Measurements from ENCODE around the gene NOLC1. TPM values are rescaled to one million over a fixed set of nuclear protein-coding genes. Genes with fewer than 3 reads are reported as not detected.

The NOLC1 gene
- total and polyA plus RNA-seq, 2 of the 13 experiments (the other 11 are each of a cell fraction or from before 2014, with no cell fraction given), result 50.6 to 81.0 TPM

DNA sequence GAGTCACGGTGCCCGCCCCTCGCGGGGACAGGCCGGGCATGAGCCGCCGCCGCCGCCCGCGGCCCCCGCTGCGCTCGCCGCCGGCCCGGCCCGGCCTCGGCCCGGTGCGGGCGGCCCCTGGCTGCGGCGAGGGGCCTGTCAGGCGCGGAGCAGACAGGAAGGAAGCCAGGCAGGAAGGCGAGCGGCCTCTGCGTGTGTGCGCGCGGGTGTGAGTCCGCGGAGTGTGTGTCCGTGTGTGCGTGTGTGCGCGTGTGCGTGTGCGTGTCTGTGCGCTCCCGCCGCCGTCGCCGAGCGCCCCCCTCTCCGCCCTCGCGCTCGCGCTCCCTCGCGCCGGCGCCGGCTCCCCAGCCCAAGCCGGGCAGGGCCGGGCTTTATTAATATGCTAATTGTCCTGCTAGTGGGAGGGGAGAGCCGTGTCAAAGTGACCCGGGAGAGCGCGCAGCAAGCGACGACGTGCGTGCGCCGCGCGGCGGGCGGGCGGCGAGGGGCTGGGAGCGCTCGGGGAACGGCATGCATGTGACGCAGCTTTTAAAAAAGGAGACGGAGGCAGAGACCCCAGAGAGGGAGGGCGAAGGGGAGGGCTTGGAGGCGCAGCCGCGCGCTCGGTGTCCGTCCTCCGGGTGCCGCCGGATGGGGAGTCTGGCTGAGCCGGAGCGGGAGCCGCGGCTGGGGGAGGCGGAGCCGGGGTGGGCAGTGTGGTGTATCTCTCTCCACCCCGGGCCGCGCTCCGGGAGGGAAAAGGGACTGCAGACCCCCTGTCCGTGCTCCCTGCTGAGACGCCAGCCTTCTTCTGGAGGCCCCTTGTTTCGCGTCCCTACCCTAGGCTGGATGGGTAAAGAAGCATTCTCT lies 31.8 kb upstream of the NOLC1 start, which contains the start of gene LDB1 (continued):
- TF ChIP-seq ZNF484 (CRISPR knock-in tag; IDR thresholded peaks at IDR 0.05; ENCODE audit: borderline replicate concordance, low read depth) (no peak), CBX5 (CRISPR knock-in tag; IDR thresholded peaks at IDR 0.05; ENCODE audit: borderline replicate concordance) (peak; percentile 33; the same call in 1 of the 2 replicates), CREM (IDR thresholded peaks at IDR 0.05) (no peak), CREM (CRISPR knock-in tag; IDR thresholded peaks at IDR 0.05) (no peak), GTF3A (CRISPR knock-in tag; conservative IDR thresholded peaks at IDR 0.05) (no peak), SOX6 (IDR thresholded peaks at IDR 0.05) (no peak), SOX6 (CRISPR knock-in tag; IDR thresholded peaks at IDR 0.05) (peak; percentile 40; the same call in 1 of the 2 replicates), MEIS1 (CRISPR knock-in tag; IDR thresholded peaks at IDR 0.05; ENCODE audit: borderline replicate concordance) (peak; percentile 5; the same call in 1 of the 2 replicates), NR1H2 (CRISPR knock-in tag; IDR thresholded peaks at IDR 0.05; ENCODE audit: borderline replicate concordance, low read depth) (no peak), ZNF772 (CRISPR knock-in tag; IDR thresholded peaks at IDR 0.05) (no peak; the same call in 1 of the 2 replicates), ZNF383 (CRISPR knock-in tag; IDR thresholded peaks at IDR 0.05; ENCODE audit: borderline replicate concordance) (no peak), LCORL (IDR thresholded peaks at IDR 0.05) (no peak), LCORL (CRISPR knock-in tag; IDR thresholded peaks at IDR 0.05) (no peak; the same call in 1 of the 2 replicates), THAP11 (CRISPR knock-in tag; IDR thresholded peaks at IDR 0.05) (peak; percentile 68), ZFP62 (CRISPR knock-in tag; IDR thresholded peaks at IDR 0.05) (no peak), PTBP1 (IDR thresholded peaks at IDR 0.05; ENCODE audit: low read depth, low read length, poor library complexity, severe bottlenecking) (no peak), GFI1 (CRISPR knock-in tag; IDR thresholded peaks at IDR 0.05; ENCODE audit: borderline replicate concordance) (no peak), HIVEP1 (CRISPR knock-in tag; IDR thresholded peaks at IDR 0.05) (no peak), ZNF282 (IDR thresholded peaks at IDR 0.05; ENCODE audit: partially characterized antibody) (no peak), IRX3 (CRISPR knock-in tag; IDR thresholded peaks at IDR 0.05; ENCODE audit: borderline replicate concordance, low read depth) (no peak), ZSCAN25 (CRISPR knock-in tag; IDR thresholded peaks at IDR 0.05) (0 out of 2 replicates have a peak, but pooled peaks have one; percentile 32), ETV5 (CRISPR knock-in tag; IDR thresholded peaks at IDR 0.05; ENCODE audit: borderline replicate concordance) (no peak; the same call in 1 of the 2 replicates), SMAD1 (CRISPR knock-in tag; IDR thresholded peaks at IDR 0.05; ENCODE audit: borderline replicate concordance, low read depth) (0 out of 2 replicates have a peak, but pooled peaks have one; percentile 51), ZBTB7A (CRISPR knock-in tag; IDR thresholded peaks at IDR 0.05) (no peak)
- TF ChIP-seq, protein P1, sequence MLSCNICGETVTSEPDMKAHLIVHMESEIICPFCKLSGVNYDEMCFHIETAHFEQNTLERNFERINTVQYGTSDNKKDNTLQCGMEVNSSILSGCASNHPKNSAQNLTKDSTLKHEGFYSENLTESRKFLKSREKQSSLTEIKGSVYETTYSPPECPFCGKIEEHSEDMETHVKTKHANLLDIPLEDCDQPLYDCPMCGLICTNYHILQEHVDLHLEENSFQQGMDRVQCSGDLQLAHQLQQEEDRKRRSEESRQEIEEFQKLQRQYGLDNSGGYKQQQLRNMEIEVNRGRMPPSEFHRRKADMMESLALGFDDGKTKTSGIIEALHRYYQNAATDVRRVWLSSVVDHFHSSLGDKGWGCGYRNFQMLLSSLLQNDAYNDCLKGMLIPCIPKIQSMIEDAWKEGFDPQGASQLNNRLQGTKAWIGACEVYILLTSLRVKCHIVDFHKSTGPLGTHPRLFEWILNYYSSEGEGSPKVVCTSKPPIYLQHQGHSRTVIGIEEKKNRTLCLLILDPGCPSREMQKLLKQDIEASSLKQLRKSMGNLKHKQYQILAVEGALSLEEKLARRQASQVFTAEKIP (CRISPR knock-in tag; IDR thresholded peaks at IDR 0.05; ENCODE audit: borderline replicate concordance), result no peak
- TF ChIP-seq, protein P2, sequence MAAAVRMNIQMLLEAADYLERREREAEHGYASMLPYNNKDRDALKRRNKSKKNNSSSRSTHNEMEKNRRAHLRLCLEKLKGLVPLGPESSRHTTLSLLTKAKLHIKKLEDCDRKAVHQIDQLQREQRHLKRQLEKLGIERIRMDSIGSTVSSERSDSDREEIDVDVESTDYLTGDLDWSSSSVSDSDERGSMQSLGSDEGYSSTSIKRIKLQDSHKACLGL (CRISPR knock-in tag; IDR thresholded peaks at IDR 0.05), result no peak
- TF ChIP-seq, protein P3, sequence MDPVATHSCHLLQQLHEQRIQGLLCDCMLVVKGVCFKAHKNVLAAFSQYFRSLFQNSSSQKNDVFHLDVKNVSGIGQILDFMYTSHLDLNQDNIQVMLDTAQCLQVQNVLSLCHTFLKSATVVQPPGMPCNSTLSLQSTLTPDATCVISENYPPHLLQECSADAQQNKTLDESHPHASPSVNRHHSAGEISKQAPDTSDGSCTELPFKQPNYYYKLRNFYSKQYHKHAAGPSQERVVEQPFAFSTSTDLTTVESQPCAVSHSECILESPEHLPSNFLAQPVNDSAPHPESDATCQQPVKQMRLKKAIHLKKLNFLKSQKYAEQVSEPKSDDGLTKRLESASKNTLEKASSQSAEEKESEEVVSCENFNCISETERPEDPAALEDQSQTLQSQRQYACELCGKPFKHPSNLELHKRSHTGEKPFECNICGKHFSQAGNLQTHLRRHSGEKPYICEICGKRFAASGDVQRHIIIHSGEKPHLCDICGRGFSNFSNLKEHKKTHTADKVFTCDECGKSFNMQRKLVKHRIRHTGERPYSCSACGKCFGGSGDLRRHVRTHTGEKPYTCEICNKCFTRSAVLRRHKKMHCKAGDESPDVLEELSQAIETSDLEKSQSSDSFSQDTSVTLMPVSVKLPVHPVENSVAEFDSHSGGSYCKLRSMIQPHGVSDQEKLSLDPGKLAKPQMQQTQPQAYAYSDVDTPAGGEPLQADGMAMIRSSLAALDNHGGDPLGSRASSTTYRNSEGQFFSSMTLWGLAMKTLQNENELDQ (CRISPR knock-in tag; IDR thresholded peaks at IDR 0.05; ENCODE audit: borderline replicate concordance), result no peak

All from HepG2 (cell line).